ENCODE data around the gene TESPA1. TPM values are rescaled to one million over a fixed set of nuclear protein-coding genes. Genes with fewer than 3 reads are reported as not detected.

TESPA1 gene
- total and polyA plus RNA-seq, 9 of the 15 experiments (the other 6 are each of a cell fraction or from before 2014, with no cell fraction given), result 0.72 to 7.1 (median 2.4) TPM

DNA sequence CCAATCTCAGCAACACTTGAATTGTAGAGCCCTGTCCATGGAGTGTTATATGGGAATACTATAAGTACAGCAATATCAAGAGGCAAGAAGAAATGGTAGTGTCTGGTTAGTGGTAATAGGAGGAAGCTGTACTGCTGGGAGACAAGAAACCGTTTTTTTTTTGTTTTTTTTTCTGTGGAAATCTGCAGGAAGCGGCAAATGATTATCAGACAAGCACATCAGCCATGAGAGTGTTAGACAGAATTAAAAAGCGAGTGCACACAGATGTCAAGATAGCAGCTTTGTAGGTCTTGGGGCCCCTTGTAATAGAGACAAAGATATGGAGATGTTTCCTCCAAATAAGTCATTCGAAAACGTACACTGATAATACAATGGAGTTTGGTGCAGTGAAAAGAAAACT, 6.7 kb downstream of the TESPA1 start (continued):
- TF ChIP-seq, protein P1, sequence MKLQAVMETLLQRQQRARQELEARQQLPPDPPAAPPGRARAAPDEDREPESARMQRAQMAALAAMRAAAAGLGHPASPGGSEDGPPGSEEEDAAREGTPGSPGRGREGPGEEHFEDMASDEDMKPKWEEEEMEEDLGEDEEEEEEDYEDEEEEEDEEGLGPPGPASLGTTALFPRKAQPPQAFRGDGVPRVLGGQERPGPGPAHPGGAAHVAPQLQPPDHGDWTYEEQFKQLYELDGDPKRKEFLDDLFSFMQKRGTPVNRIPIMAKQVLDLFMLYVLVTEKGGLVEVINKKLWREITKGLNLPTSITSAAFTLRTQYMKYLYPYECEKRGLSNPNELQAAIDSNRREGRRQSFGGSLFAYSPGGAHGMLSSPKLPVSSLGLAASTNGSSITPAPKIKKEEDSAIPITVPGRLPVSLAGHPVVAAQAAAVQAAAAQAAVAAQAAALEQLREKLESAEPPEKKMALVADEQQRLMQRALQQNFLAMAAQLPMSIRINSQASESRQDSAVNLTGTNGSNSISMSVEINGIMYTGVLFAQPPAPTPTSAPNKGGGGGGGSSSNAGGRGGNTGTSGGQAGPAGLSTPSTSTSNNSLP (IDR thresholded peaks at IDR 0.05; ENCODE audit: borderline replicate concordance, low read depth, low read length), result 0 out of 2 replicates have a peak, but pooled peaks have one; percentile 39
- TF ChIP-seq, protein P2, sequence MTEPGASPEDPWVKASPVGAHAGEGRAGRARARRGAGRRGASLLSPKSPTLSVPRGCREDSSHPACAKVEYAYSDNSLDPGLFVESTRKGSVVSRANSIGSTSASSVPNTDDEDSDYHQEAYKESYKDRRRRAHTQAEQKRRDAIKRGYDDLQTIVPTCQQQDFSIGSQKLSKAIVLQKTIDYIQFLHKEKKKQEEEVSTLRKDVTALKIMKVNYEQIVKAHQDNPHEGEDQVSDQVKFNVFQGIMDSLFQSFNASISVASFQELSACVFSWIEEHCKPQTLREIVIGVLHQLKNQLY (CRISPR knock-in tag; conservative IDR thresholded peaks at IDR 0.05), result no peak
- TF ChIP-seq, protein P3, sequence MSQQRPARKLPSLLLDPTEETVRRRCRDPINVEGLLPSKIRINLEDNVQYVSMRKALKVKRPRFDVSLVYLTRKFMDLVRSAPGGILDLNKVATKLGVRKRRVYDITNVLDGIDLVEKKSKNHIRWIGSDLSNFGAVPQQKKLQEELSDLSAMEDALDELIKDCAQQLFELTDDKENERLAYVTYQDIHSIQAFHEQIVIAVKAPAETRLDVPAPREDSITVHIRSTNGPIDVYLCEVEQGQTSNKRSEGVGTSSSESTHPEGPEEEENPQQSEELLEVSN (IDR thresholded peaks at IDR 0.05; ENCODE audit: borderline replicate concordance in 1 of 2, extremely low read depth in 1 of 2, insufficient read depth in 1 of 2, insufficient read length in 1 of 2, low read depth in 1 of 2, low read length in 1 of 2, poor library complexity in 1 of 2, severe bottlenecking in 1 of 2), result no peak
- TF ChIP-seq FOXA3 (CRISPR knock-in tag; conservative IDR thresholded peaks at IDR 0.05 in 1 of 2, IDR thresholded peaks at IDR 0.05 in 1 of 2) (no peak), NONO (IDR thresholded peaks at IDR 0.05; ENCODE audit: low read depth in 2 of 2, low read length in 1 of 2) (no peak), CBFA2T2 (conservative IDR thresholded peaks at IDR 0.05) (0 out of 2 replicates have a peak, but pooled peaks have one; percentile 9), GATA2 (CRISPR knock-in tag; IDR thresholded peaks at IDR 0.05) (no peak), KLF13 (tag; IDR thresholded peaks at IDR 0.05; ENCODE audit: borderline replicate concordance, low read depth) (no peak), DACH1 (IDR thresholded peaks at IDR 0.05; ENCODE audit: partially characterized antibody) (no peak), ZNF24 (IDR thresholded peaks at IDR 0.05) (no peak), MCM3 (IDR thresholded peaks at IDR 0.05) (no peak), CBX1 (IDR thresholded peaks at IDR 0.05; ENCODE audit: low read depth) (no peak), GTF2A2 (tag; IDR thresholded peaks at IDR 0.05) (no peak), GATAD2B (IDR thresholded peaks at IDR 0.05; ENCODE audit: borderline replicate concordance) (no peak), OTX1 (CRISPR knock-in tag; IDR thresholded peaks at IDR 0.05) (no peak), ZSCAN29 (IDR thresholded peaks at IDR 0.05) (no peak), HMGN3 (IDR thresholded peaks at IDR 0.05; ENCODE audit: borderline replicate concordance, extremely low read depth, insufficient read length, low read depth, low read length) (no peak), SAFB2 (IDR thresholded peaks at IDR 0.05; ENCODE audit: borderline replicate concordance, low read depth, low read length, severe bottlenecking) (no peak), POLR2AphosphoS5 (IDR thresholded peaks at IDR 0.05; ENCODE audit: control insufficient read depth, insufficient read depth, low read depth, low read length) (no peak), ZC3H4 (CRISPR knock-in tag; IDR thresholded peaks at IDR 0.05; ENCODE audit: borderline replicate concordance) (no peak)
- TF ChIP-seq, protein P4, sequence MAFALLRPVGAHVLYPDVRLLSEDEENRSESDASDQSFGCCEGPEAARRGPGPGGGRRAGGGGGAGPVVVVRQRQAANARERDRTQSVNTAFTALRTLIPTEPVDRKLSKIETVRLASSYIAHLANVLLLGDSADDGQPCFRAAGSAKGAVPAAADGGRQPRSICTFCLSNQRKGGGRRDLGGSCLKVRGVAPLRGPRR (CRISPR knock-in tag; IDR thresholded peaks at IDR 0.05), result no peak
- TF ChIP-seq, protein P5, sequence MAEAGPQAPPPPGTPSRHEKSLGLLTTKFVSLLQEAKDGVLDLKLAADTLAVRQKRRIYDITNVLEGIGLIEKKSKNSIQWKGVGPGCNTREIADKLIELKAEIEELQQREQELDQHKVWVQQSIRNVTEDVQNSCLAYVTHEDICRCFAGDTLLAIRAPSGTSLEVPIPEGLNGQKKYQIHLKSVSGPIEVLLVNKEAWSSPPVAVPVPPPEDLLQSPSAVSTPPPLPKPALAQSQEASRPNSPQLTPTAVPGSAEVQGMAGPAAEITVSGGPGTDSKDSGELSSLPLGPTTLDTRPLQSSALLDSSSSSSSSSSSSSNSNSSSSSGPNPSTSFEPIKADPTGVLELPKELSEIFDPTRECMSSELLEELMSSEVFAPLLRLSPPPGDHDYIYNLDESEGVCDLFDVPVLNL (CRISPR knock-in tag; IDR thresholded peaks at IDR 0.05; ENCODE audit: low read depth), result no peak
- TF ChIP-seq, protein P6, sequence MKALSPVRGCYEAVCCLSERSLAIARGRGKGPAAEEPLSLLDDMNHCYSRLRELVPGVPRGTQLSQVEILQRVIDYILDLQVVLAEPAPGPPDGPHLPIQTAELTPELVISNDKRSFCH (CRISPR knock-in tag; IDR thresholded peaks at IDR 0.05), result no peak
- TF ChIP-seq, protein P6 (tag; IDR thresholded peaks at IDR 0.05), result no peak
